ENCODE results near the gene DUSP8. TPM values are rescaled to one million over a fixed set of nuclear protein-coding genes. Genes with fewer than 3 reads are reported as not detected.
"Not testable (repeated sequence)": the region's sequence is repeated elsewhere in the genome, so short reads cannot be mapped to it uniquely, and the experiment has no call there.

Gene DUSP8
- total RNA-seq, 1 donor from 2014 or later, result 8.9 TPM

- not testable (repeated sequence) for DNase-seq (ENCODE audit: extremely low read depth, low read depth, low spot score)
Observed at GRCh38 chr11:1589191-1589963, 17.3 kb upstream of the DUSP8 start.

GRCh38 chr11:1586699-1587098 lies 14.6 kb upstream of the DUSP8 start:
- no peak for DNase-seq (ENCODE audit: extremely low read depth, low read depth, low spot score)

GRCh38 chr11:1584661-1585370 lies 12.7 kb upstream of the DUSP8 start, which contains the start of gene KRTAP5-1:
Gene KRTAP5-1 (minus strand): TSS chr11:1585283. CDS start chr11:1585249, 34 bp downstream.
- DNase-seq (ENCODE audit: extremely low read depth, low read depth, low spot score), result not testable (repeated sequence)

- not testable (repeated sequence) for DNase-seq (ENCODE audit: extremely low read depth, low read depth, low spot score)
Observed at GRCh38 chr11:1582909-1583308, 10.8 kb upstream of the DUSP8 start.

GRCh38 chr11:1581976-1582375 lies 9.9 kb upstream of the DUSP8 start:
- DNase-seq (ENCODE audit: extremely low read depth, low read depth, low spot score), result no peak

- DNase-seq (ENCODE audit: extremely low read depth, low read depth, low spot score), result no peak
Observed at GRCh38 chr11:1576825-1577224, 4.8 kb upstream of the DUSP8 start.

GRCh38 chr11:1575756-1576155 lies 3.7 kb upstream of the DUSP8 start:
- DNase-seq (ENCODE audit: extremely low read depth, low read depth, low spot score), result not testable (repeated sequence)

GRCh38 chr11:1574933-1575242 lies 2.8 kb upstream of the DUSP8 start:
- DNase-seq (ENCODE audit: extremely low read depth, low read depth, low spot score), result no peak

GRCh38 chr11:1574238-1574932 lies 2.3 kb upstream of the DUSP8 start:
- DNase-seq (ENCODE audit: extremely low read depth, low read depth, low spot score), result no peak

GRCh38 chr11:1573903-1574237 lies 1.8 kb upstream of the DUSP8 start:
- no peak for DNase-seq (ENCODE audit: extremely low read depth, low read depth, low spot score)

GRCh38 chr11:1573077-1573902 lies 1.2 kb upstream of the DUSP8 start:
- no peak for DNase-seq (ENCODE audit: extremely low read depth, low read depth, low spot score)

GRCh38 chr11:1571760-1572196 lies 293 bp downstream of the DUSP8 start:
- no peak for DNase-seq (ENCODE audit: extremely low read depth, low read depth, low spot score)

GRCh38 chr11:1570896-1571759 lies 943 bp downstream of the DUSP8 start:
- no peak for DNase-seq (ENCODE audit: extremely low read depth, low read depth, low spot score)

- DNase-seq (ENCODE audit: extremely low read depth, low read depth, low spot score), result no peak
Observed at GRCh38 chr11:1570531-1570895, 1.6 kb downstream of the DUSP8 start.

GRCh38 chr11:1570001-1570453 lies 2.0 kb downstream of the DUSP8 start:
- DNase-seq (ENCODE audit: extremely low read depth, low read depth, low spot score), result no peak

GRCh38 chr11:1569251-1569780 lies 2.8 kb downstream of the DUSP8 start:
- DNase-seq (ENCODE audit: extremely low read depth, low read depth, low spot score), result no peak

- DNase-seq (ENCODE audit: extremely low read depth, low read depth, low spot score), result no peak
Observed at GRCh38 chr11:1568441-1568911, 3.6 kb downstream of the DUSP8 start.

GRCh38 chr11:1567721-1568100 lies 4.4 kb downstream of the DUSP8 start:
- DNase-seq (ENCODE audit: extremely low read depth, low read depth, low spot score), result no peak

- no peak for DNase-seq (ENCODE audit: extremely low read depth, low read depth, low spot score)
Observed at GRCh38 chr11:1567052-1567720, 4.9 kb downstream of the DUSP8 start.

Measured in glomerular endothelial cell (primary cell).